Right cardiac atrium (tissue), 5 donors: ENCODE data around the gene ADD1. TPM values are rescaled to one million over a fixed set of nuclear protein-coding genes. Genes with fewer than 3 reads are reported as not detected.
"Not testable (repeated sequence)": the region's sequence is repeated elsewhere in the genome, so short reads cannot be mapped to it uniquely, and the experiment has no call there.

Experiments
- ATAC-seq, 2 donors: fragments of 200-7000 bp; cut with Tn5 transposase; one replicate each; pipeline versions ENCODE4 v1.8.0 to v1.9.1; 2020; ENCODE audit warnings: moderate library complexity in 2 of 2, mild to moderate bottlenecking in 1 of 2
- DNase-seq, 3 donors: peaks; one replicate each; pipeline ENCODE4 v3.0.0-alpha.2; 2020
- H3K27ac ChIP-seq: one replicate; pipeline ENCODE4 v1.5.1; 2013; ENCODE audit warnings: mild to moderate bottlenecking, low read length, control low read depth, moderate library complexity
- H3K27me3 ChIP-seq: one replicate; pipeline ENCODE4 v1.6.1; 2013; ENCODE audit not compliant: control insufficient read depth, insufficient read depth
- H3K4me1 ChIP-seq: one replicate; pipeline ENCODE4 v1.6.1; 2013; ENCODE audit warnings: low read length; ENCODE audit not compliant: control insufficient read depth, insufficient read depth
- H3K4me3 ChIP-seq: one replicate; pipeline ENCODE4 v1.5.1; 2013; ENCODE audit warnings: low read length, control low read depth
- H3K9me3 ChIP-seq: one replicate; pipeline ENCODE4 v1.6.1; 2013; ENCODE audit warnings: low read length; ENCODE audit not compliant: control insufficient read depth
- WGBS: extraction: QIAGEN DNeasy Blood & Tissue Kit; methylation state at CpG from one replicate; pipeline ENCODE4 v1.1.7; 2013; 5-methylcytosine and 5-hydroxymethylcytosine counted together
- intact Hi-C, 4 donors: fragments of 100-400 bp; cut with DNase I; formaldehyde crosslinking; loops; one replicate each; pipeline versions ENCODE4 v1.11.0 to v1.14.0; 2022 to 2023
- polyA plus RNA-seq: library from polyadenylated mRNA; stranded (reverse); fragments of 200-250 nt; gene quantifications from one replicate; pipeline ENCODE4 v1.2.3, GENCODE V29; 2013
- total RNA-seq, 4 donors: library from RNA; stranded (reverse); fragmentation: NEBNext Ultra II Directional; extraction: Animal tissue kit (Norgen Biotek cat#: 25700); gene quantifications; one replicate each; pipeline ENCODE4 v1.2.1, GENCODE V29; 2021
- donor health status: healthy with polysubstance abuse.
- donor health status: DM: no; HTN: yes; CAD: no.
- donor health status: DM: no; HTN: no; CAD: no.
- donor health status: DM: no; HTN: yes; CAD: no; lungs with severe emphysema.
- donor health status: DM: yes; HTN: yes; CAD: no.

Gene ADD1
- total and polyA plus RNA-seq, 5 donors = 207 to 256 (median 218) TPM

GRCh38 chr4:2954358-2955185 is 110.9 kb downstream of the ADD1 start:
- Histone ChIP-seq H3K27ac (no peak overlapping the region), H3K4me1 (peaks cover 2% of the 10 kb centered on the region), H3K9me3 (no peaks in the 10 kb centered on the region), H3K27me3 (no peaks in the 10 kb centered on the region), H3K4me3 (no peak overlapping the region)
- intact Hi-C loops = no loop called here
- ATAC-seq = no peak
- DNase-seq = no peak
- WGBS = 90% methylated on average over 33 of the region's 33 CpGs

GRCh38 chr4:2955186-2956044 is 111.8 kb downstream of the ADD1 start:
- 96% methylated on average over 44 of the region's 44 CpGs for whole genome bisulfite sequencing
- H3K4me3 ChIP-seq, DNase-seq, H3K27ac ChIP-seq, ATAC-seq, intact Hi-C loops, H3K27me3 ChIP-seq, H3K9me3 ChIP-seq, H3K4me1 ChIP-seq: not testable (repeated sequence)

GRCh38 chr4:2958446-2958845 is 114.8 kb downstream of the ADD1 start:
- no peak for ATAC-seq
- no peak for DNase-seq
- Histone ChIP-seq H3K27me3 (no peaks in the 10 kb centered on the region), H3K9me3 (no peaks in the 10 kb centered on the region), H3K4me3 (no peak overlapping the region), H3K27ac (no peak overlapping the region), H3K4me1 (peaks cover 2% of the 10 kb centered on the region)
- 75% methylated on average over 9 of the region's 9 CpGs for WGBS
- intact Hi-C loops = no loop called here

- intact Hi-C loops, H3K27me3 ChIP-seq, DNase-seq, H3K4me1 ChIP-seq, ATAC-seq, H3K27ac ChIP-seq, H3K9me3 ChIP-seq, H3K4me3 ChIP-seq: not testable (repeated sequence)
- WGBS = 93% methylated on average over 4 of the region's 4 CpGs
These were observed 116.8 kb downstream of the ADD1 start for GRCh38 chr4:2960450-2960849.

DNA sequence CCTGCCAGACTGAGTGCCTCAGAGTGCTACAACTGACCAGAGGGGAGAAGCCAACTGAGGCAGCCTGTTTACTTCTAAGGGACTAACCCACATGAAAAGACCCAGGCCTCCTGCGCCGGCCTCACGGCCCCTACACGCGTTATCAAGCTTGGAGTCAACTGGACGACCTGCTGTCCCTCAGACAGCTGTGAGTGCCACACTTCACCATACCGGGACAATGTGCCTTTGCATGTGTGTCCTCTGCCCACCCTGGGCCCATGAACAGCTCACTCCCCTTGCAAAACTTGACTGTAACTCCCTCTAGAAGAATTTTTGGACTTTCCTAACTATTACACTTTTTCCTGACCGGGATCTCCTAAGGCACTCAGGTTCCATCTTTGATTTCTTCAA is 117.8 kb downstream of the ADD1 start:
- H3K27ac ChIP-seq = no peak overlapping the region
- 64% methylated on average over 8 of the region's 8 CpGs for WGBS
- ATAC-seq (no peak), DNase-seq (peak in 1 of 3 donors; percentile 52)
- H3K4me1 ChIP-seq = peaks cover 2% of the 10 kb centered on the region
- H3K4me3 ChIP-seq = no peak overlapping the region
- intact Hi-C loops = no loop called here
- H3K27me3 ChIP-seq = no peaks in the 10 kb centered on the region
- no peaks in the 10 kb centered on the region for H3K9me3 ChIP-seq

DNA sequence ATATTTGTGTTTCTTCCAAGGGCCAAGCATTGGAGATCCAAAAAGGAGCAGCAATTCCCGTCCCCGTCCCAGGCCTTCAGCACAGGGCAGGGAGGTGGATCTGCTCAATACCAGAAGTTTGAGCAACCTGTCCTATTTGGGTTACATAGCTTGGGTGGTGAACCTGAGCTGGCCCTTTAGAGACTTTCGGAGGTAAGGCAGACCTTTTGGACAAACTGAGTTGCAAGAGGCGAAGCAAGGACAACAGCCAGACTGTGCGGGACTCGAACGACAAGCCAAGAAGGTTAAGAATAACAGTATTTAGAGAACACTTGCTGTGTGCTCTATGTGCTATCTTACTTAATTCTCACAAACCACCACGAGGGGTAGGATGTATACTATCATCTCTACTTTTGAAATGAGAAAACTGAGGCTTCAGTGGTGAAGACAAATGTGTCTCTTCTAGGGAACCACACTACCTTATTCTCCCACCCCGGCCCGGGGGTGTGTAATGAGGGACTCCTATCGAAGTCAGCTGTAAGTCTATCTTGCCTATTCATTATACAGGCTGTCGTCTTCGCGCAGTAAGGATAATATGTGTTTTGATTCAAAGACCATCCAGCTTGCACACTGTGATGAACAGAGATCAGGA is 118.3 kb downstream of the ADD1 start:
- no peak for ATAC-seq
- DNase-seq = no peak
- intact Hi-C loops = no loop called here
- Histone ChIP-seq H3K9me3 (no peaks in the 10 kb centered on the region), H3K4me1 (peaks cover 2% of the 10 kb centered on the region), H3K4me3 (peak overlapping the region; percentile 83), H3K27ac (no peak overlapping the region), H3K27me3 (no peaks in the 10 kb centered on the region)
- WGBS = 44% methylated on average over 14 of the region's 14 CpGs

DNA sequence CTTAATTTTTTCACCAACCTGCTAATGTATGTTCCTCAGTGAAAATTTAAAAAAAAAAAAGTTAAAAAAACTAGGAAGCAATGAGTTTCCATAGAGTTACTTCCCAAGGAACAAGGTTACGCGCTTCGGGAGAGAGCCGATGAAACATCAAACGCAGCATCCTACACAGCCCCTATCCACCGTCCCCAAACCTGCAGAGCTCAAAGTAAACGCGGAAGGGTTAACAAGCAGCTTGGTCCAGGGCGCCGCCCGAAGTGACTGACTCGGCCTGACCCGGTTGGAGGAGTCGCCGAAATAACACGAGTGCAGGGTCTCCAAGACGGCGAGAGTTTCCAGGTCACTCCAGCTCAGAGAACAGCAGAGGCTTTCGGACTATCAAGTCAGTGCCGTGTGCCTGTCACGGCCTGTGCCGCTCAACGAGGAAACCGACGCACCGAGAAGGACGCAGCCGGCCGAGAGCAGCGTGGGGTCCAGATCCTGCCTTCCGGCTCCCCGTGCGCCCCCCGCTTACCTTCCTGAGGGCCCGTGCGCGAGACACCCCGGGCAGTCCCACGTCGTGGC is 119.0 kb downstream of the ADD1 start:
- ATAC-seq (peak; percentile 50 to 59), DNase-seq (no peak)
- Histone ChIP-seq H3K4me1 (peaks cover 2% of the 10 kb centered on the region), H3K27me3 (no peaks in the 10 kb centered on the region), H3K27ac (peak overlapping the region; percentile 52), H3K4me3 (peak overlapping the region; percentile 83), H3K9me3 (no peaks in the 10 kb centered on the region)
- WGBS = under 1% methylated on average over 40 of the region's 40 CpGs
- intact Hi-C loops = no loop called here

DNA sequence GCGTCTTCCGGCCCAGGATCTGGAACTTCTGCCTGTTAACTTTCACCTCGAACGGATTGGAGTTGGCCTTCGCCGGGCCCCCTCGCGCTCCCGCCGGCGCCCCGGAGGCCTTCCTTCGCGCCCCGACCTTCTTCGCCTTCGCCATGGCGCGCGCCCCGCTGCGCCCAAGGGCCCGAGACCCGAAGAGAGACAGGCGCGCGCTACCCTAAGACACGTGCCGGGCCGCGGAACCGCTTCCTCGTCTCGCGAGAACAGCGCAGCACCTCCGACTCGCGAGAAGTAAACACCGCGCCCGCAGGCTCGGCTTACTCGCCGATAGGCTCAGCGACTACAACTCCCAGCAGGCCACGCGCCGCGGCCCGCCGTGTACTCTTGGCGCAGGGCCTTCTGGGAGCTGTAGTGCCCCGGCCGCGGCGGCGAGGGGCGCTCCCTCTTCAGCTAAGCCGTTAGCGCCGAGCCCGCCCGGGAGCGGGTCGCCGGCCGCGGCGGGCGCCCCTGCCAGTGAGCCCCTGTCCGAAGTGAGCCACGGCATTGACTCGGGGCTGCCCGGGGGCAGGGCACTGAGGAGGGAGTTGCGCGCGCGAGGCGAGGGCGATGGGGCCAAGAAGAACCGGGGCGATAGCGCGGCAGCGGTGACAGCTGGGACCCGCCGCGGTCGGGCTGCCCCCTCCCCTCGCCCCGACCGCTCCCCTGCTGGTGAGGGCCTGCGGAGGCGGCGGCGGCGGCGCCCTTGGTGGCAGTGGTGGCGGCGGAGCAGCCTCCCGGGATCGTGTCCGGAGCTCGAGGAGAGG is 119.7 kb downstream of the ADD1 start, which contains the start of the genes GRK4 and NOP14:
Gene GRK4, plus strand, starts transcription at position 397 of the 791 bp plus-strand sequence. CDS start 500 bp downstream, outside the sequence.
Gene NOP14, minus strand, starts transcription at position 232 of the 791 bp plus-strand sequence. Its CDS starts 87 bp downstream, at position 145.
- H3K27ac ChIP-seq = peak within 1 kb of the TSS; percentile 61
- ATAC-seq = peak; percentile 98
- under 1% methylated on average over 105 of the region's 105 CpGs for WGBS
- DNase-seq = peak; percentile 99 to 100 (median 99)
- no peaks in the 10 kb centered on the region for H3K27me3 ChIP-seq
- peak within 1 kb of the TSS; percentile 83 for H3K4me3 ChIP-seq
- intact Hi-C loops = no loop called here
- H3K9me3 ChIP-seq = no peaks in the 10 kb centered on the region
- H3K4me1 ChIP-seq = peaks cover 2% of the 10 kb centered on the region

DNA sequence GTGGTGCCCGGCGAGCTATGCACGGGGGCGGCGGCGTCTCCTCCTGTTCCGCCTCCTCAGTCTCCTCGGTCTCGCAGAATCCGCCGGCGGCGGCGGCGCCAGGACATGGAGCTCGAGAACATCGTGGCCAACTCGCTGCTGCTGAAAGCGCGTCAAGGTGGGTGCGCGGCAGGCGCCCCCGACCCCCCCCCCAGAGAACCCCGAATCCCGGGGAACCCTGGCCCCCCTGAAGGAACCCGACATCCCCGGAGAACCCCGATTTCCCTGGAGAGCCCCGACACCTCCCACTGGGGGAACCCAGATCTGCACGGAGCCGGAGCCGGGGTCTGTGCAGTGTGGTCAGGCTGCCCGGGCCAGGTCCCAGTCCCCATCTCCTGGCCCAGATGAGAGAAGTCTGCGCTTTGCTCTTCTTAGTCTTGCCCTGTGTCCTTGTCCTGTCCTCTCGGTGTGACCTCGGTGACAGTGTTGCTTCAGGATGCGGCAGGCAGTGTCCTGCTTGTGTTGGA is 120.4 kb downstream of the ADD1 start:
- ATAC-seq (peak; percentile 31 to 75), DNase-seq (peak in 1 of 3 donors; percentile 89)
- intact Hi-C loops = no loop called here
- Histone ChIP-seq H3K4me3 (peak overlapping the region; percentile 83), H3K9me3 (no peaks in the 10 kb centered on the region), H3K27ac (peak overlapping the region; percentile 61), H3K4me1 (no peaks in the 10 kb centered on the region), H3K27me3 (no peaks in the 10 kb centered on the region)
- under 1% methylated on average over 38 of the region's 38 CpGs for WGBS
